B cell (primary cell): ENCODE data around the gene STK17B. TPM values are rescaled to one million over a fixed set of nuclear protein-coding genes. Genes with fewer than 3 reads are reported as not detected.
A peak's percentile ranks its signal among the peaks of the same experiment; 100 is the strongest.

Experiments
- ATAC-seq: fragments of 200-7000 bp; cut with Tn5 transposase; one replicate; pipeline ENCODE4 v1.10.0; 2021; ENCODE audit warnings: low read depth, mild to moderate bottlenecking, moderate number of reproducible peaks, moderate library complexity
- CTCF ChIA-PET: fragments of 350-600 bp; sonication (Branson Sonifier 250); formaldehyde crosslinking; loops from one replicate; lab custom pipeline; 2021; ENCODE audit warnings: antibody characterized with exemption, inconsistent platforms; lab: Charles Lee
- POLR2A ChIA-PET: fragments of 350-600 bp; sonication (Branson Sonifier 250); formaldehyde crosslinking; loops from one replicate; lab custom pipeline; 2021; ENCODE audit warnings: antibody characterized with exemption; lab: Charles Lee
- DNase-seq: peaks from one replicate; pipeline ENCODE4 v3.0.0; 2013
- H2AFZ ChIP-seq: 2 replicates; pipeline ENCODE4 v1.6.1; 2012; ENCODE audit warnings: mild to moderate bottlenecking, low read depth, low read length; ENCODE audit not compliant: insufficient read depth, poor library complexity, severe bottlenecking
- H3K27ac ChIP-seq, 2 donors: 1 replicate in 1 of 2; 2 replicates in 1 of 2; pipeline ENCODE4 v1.5.1; 2012 to 2013; ENCODE audit warnings: low read length in 2 of 2, mild to moderate bottlenecking in 2 of 2, moderate library complexity in 1 of 2
- H3K27me3 ChIP-seq, 4 experiments: fragments of 200-600 bp in 1 of 4; sonication (generic) in 1 of 4; replicated peaks in 1 of 4; 1 replicate in 2 of 4; 2 replicates in 2 of 4; pipeline versions ENCODE4 v1.6.1 to v1.7.0; 2013 to 2016; ENCODE audit warnings: low read length in 3 of 4, mild to moderate bottlenecking in 2 of 4, mixed read lengths in 1 of 4, moderate library complexity in 1 of 4; ENCODE audit not compliant: insufficient read depth in 4 of 4, control insufficient read depth in 3 of 4; ENCODE audit errors: control extremely low read depth in 1 of 4
- H3K36me3 ChIP-seq, 2 experiments: replicated peaks in 1 of 2; 1 replicate in 1 of 2; 2 replicates in 1 of 2; pipeline versions ENCODE4 v1.6.1 to v1.7.1; 2013; ENCODE audit warnings: low read length in 1 of 2; ENCODE audit not compliant: insufficient read depth in 2 of 2, control insufficient read depth in 1 of 2; ENCODE audit errors: control extremely low read depth in 1 of 2, extremely low read depth in 1 of 2
- H3K4me1 ChIP-seq, 2 donors: fragments of 200-600 bp in 1 of 2; sonication (generic) in 1 of 2; 1 replicate in 1 of 2; 2 replicates in 1 of 2; pipeline versions ENCODE4 v1.5.1 to v1.6.1; 2013 to 2017; ENCODE audit warnings: low read length in 2 of 2; ENCODE audit not compliant: control insufficient read depth in 2 of 2, insufficient read depth in 2 of 2
- H3K4me2 ChIP-seq: replicated peaks from 2 replicates; pipeline ENCODE3; 2012; ENCODE audit warnings: mild to moderate bottlenecking, low read depth, low read length; ENCODE audit not compliant: poor library complexity, severe bottlenecking
- H3K4me3 ChIP-seq, 5 experiments: fragments of 200-600 bp in 1 of 5; sonication (generic) in 1 of 5; 1 replicate in 3 of 5; 2 replicates in 2 of 5; pipeline versions ENCODE4 v1.5.1 to v1.7.0; 2011 to 2016; ENCODE audit warnings: low read length in 4 of 5, mild to moderate bottlenecking in 4 of 5, low read depth in 2 of 5, control low read depth in 1 of 5, moderate library complexity in 1 of 5; ENCODE audit not compliant: insufficient read depth in 1 of 5; ENCODE audit errors: control extremely low read depth in 1 of 5, extremely low read depth in 1 of 5
- H3K79me2 ChIP-seq: fragments of 200-600 bp; sonication (generic); one replicate; pipeline ENCODE4 v1.6.0; 2016; ENCODE audit warnings: low read length; ENCODE audit not compliant: control insufficient read depth, insufficient read depth
- H3K9ac ChIP-seq: fragments of 200-600 bp; sonication (generic); 2 replicates; pipeline ENCODE4 v1.6.1; 2017; ENCODE audit warnings: mild to moderate bottlenecking, low read length, moderate library complexity
- H3K9me3 ChIP-seq, 3 donors: one replicate each; pipeline versions ENCODE4 v1.6.1 to v1.7.1; 2013; ENCODE audit warnings: low read length in 2 of 3; ENCODE audit not compliant: control insufficient read depth in 2 of 3, insufficient read depth in 1 of 3; ENCODE audit errors: control extremely low read depth in 1 of 3
- H4K20me1 ChIP-seq: 2 replicates; pipeline ENCODE4 v1.6.0; 2012; ENCODE audit warnings: mild to moderate bottlenecking, low read length; ENCODE audit not compliant: insufficient read depth, control insufficient read depth, poor library complexity, severe bottlenecking
- H3K27ac Mint-ChIP-seq: one replicate; pipeline ENCODE4 v1.8.0; 2021; ENCODE audit warnings: mixed read lengths
- H3K27me3 Mint-ChIP-seq: one replicate; pipeline ENCODE4 v1.8.0; 2021; ENCODE audit warnings: mixed read lengths
- H3K4me1 Mint-ChIP-seq: one replicate; pipeline ENCODE4 v1.8.0; 2021; ENCODE audit warnings: mixed read lengths
- H3K4me3 Mint-ChIP-seq: one replicate; pipeline ENCODE4 v1.8.0; 2021; ENCODE audit warnings: mixed read lengths
- H3K9me3 Mint-ChIP-seq: one replicate; pipeline ENCODE4 v1.8.0; 2022; ENCODE audit warnings: mixed read lengths; ENCODE audit not compliant: insufficient read depth
- EZH2 ChIP-seq: IDR thresholded peaks from 2 replicates; pipeline ENCODE4 v1.6.1; 2012; ENCODE audit warnings: borderline replicate concordance, low read depth, mild to moderate bottlenecking, moderate library complexity, low read length; ENCODE audit not compliant: insufficient read depth, poor library complexity, severe bottlenecking
- WGBS: methylation state at CpG from one replicate; pipeline ENCODE4 v1.1.5; 2013; ENCODE audit warnings: missing lambda C conversion rate; ENCODE audit not compliant: insufficient coverage; 5-methylcytosine and 5-hydroxymethylcytosine counted together
- intact Hi-C: fragments of 100-400 bp; cut with micrococcal nuclease; formaldehyde crosslinking; loops from one replicate; pipeline ENCODE4 v1.10.0; 2022
- polyA minus RNA-seq: library from RNA; depleted of rRNA, polyadenylated mRNA; stranded (reverse); fragments of >200 nt; gene quantifications from 2 replicates; pipeline ENCODE4 v1.2.3, GENCODE V29; 2012
- polyA plus RNA-seq: library from polyadenylated mRNA; depleted of rRNA; stranded (reverse); fragments of >200 nt; gene quantifications from 2 replicates; pipeline ENCODE4 v1.2.3, GENCODE V29; 2012
- total RNA-seq, 2 donors: library from RNA; stranded (reverse); fragments of 120-200 nt in 1 of 2; gene quantifications; 1 replicate in 1 of 2; 2 replicates in 1 of 2; pipeline versions ENCODE4 v1.2.3 to v1.2.4, GENCODE V29; 2013 to 2022
- TF ChIP-seq, protein P1 (sequence below): fragments of 200-600 bp; IDR thresholded peaks from one replicate; pipeline ENCODE4 v1.8.0; 2022; ENCODE audit warnings: antibody characterized with exemption, mild to moderate bottlenecking

The STK17B gene
- total RNA-seq (249 and 261 TPM in 2 replicates), polyA plus RNA-seq (120 and 192 TPM in 2 replicates), polyA minus RNA-seq (147 and 155 TPM in 2 replicates)
- 323 TPM for total RNA-seq (2013)

DNA sequence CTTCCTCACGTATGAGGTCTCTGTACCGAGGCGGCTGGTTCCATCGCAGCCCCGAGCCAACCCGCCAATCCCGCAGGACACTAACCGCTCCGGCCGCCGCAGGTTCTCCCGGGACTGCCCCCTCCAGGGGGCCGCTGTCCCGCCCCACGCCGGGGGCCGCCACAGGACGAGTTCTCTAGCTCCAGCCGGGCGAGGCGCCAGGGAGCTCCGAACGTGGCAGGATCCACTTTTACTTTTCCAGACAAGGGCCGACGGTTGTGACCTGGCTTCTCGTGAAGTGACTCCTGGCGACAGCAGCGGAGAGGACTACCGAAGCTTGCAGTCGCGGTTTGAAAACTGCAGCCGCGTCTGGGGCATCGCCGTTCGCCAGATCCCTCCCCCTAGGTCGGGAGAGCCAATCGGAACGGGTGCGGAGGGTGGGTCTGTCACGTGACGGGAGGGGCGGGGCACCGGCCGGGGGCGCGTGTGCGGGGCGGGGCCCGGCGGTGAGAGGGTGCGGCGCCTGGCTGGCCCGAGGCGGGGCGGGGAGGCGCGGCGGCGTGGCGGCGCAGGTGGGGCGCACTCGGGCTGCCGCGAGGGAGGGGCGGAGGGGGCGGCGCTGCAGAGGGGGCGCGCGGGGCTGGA, at the start of gene STK17B:
Gene STK17B, minus strand, starts transcription at position 331 of the 624 bp plus-strand sequence. CDS start 8,195 bp downstream, outside the sequence.
- Mint-ChIP-seq H3K27ac (peak within 1 kb of the TSS; percentile 99), H3K27me3 (no peaks in the 10 kb centered on the region), H3K9me3 (no peaks in the 10 kb centered on the region), H3K4me1 (peaks cover 56% of the 10 kb centered on the region), H3K4me3 (peak within 1 kb of the TSS; percentile 100)
- no peaks in the 10 kb centered on the region for H3K27me3 ChIP-seq
- WGBS, result 0% methylated on average over 58 of the region's 72 CpGs
- peak within 1 kb of the TSS; percentile 100 for H3K9ac ChIP-seq
- intact Hi-C loops, result loop anchor here (1.0 to 10.0 kb wide), 7 partner anchors 34 to 1343 kb away; partner anchors contain the start of genes MOB4 and SLC39A10
- TF ChIP-seq, protein P1, sequence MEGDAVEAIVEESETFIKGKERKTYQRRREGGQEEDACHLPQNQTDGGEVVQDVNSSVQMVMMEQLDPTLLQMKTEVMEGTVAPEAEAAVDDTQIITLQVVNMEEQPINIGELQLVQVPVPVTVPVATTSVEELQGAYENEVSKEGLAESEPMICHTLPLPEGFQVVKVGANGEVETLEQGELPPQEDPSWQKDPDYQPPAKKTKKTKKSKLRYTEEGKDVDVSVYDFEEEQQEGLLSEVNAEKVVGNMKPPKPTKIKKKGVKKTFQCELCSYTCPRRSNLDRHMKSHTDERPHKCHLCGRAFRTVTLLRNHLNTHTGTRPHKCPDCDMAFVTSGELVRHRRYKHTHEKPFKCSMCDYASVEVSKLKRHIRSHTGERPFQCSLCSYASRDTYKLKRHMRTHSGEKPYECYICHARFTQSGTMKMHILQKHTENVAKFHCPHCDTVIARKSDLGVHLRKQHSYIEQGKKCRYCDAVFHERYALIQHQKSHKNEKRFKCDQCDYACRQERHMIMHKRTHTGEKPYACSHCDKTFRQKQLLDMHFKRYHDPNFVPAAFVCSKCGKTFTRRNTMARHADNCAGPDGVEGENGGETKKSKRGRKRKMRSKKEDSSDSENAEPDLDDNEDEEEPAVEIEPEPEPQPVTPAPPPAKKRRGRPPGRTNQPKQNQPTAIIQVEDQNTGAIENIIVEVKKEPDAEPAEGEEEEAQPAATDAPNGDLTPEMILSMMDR, result no peak
- TF ChIP-seq EZH2, result no peak
- H2AFZ ChIP-seq, result peak within 1 kb of the TSS; percentile 71
- peaks cover 40% of the 10 kb centered on the region for H4K20me1 ChIP-seq
- ChIA-PET POLR2A (interaction anchor here (0.6 to 4.0 kb wide), 19 partner anchors 9 to 609 kb away, joined by 3 to 34 read pairs (median 5); no protein-coding TSS in a partner anchor), CTCF (interaction anchor here (0.7 to 4.3 kb wide), 14 partner anchors 11 to 166 kb away, joined by 3 to 53 read pairs (median 5); no protein-coding TSS in a partner anchor)
- ATAC-seq (peak; percentile 66), DNase-seq (peak; percentile 98)
- peaks cover 83% of the 10 kb centered on the region for H3K79me2 ChIP-seq
- peak within 1 kb of the TSS; percentile 93 to 99 for H3K27ac ChIP-seq
- peaks cover 0 to 9% of the 10 kb centered on the region in 2 experiments for H3K36me3 ChIP-seq
- no peaks in the 10 kb centered on the region for H3K9me3 ChIP-seq
- peaks cover 50 to 51% of the 10 kb centered on the region in 2 donors for H3K4me1 ChIP-seq
- H3K4me3 ChIP-seq, result peak within 1 kb of the TSS; percentile 94 to 100 (median 98)
- peak within 1 kb of the TSS; percentile 82 for H3K4me2 ChIP-seq

DNA sequence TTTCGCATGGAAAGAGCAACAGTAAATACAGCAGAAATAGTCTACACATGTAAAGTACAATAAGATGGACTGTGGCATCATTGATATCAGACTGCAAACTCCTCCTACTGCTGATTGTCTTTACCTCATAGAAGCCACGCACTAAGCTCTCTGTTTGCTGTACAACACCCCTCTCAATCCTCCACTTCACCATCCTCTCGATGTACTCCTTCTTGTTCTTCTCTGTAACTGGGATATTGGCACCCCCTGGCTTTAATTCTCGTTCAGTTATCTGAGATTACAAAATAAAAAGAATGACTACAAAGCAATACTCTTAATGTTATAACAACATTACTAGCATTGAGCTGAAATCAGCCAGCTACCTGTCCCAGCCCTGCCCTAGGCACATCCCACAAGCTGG, 49.3 kb upstream of the STK17B start:
- no peaks in the 10 kb centered on the region for H3K27me3 ChIP-seq
- intact Hi-C loops, result loop anchor here (5.0 kb wide), 1 partner anchor 143 kb away; no protein-coding TSS in a partner anchor
- TF ChIP-seq, protein P1, result no peak
- no peak for TF ChIP-seq EZH2
- H3K4me1 Mint-ChIP-seq, result peaks cover 61% of the 10 kb centered on the region
- no peak overlapping the region for H3K4me2 ChIP-seq
- POLR2A ChIA-PET, result interaction anchor here (1.0 kb wide), 1 partner anchor 17 kb away, joined by 3 read pairs; no protein-coding TSS in a partner anchor
- H3K9ac ChIP-seq, result no peak overlapping the region
- ATAC-seq (peak; percentile 24), DNase-seq (no peak)
- H3K9me3 Mint-ChIP-seq, result peaks cover 2% of the 10 kb centered on the region
- no peaks in the 10 kb centered on the region for H3K27me3 Mint-ChIP-seq
- peak overlapping the region; percentile 8 for H3K27ac Mint-ChIP-seq
- H4K20me1 ChIP-seq, result no peaks in the 10 kb centered on the region
- no peaks in the 10 kb centered on the region for H3K36me3 ChIP-seq
- H3K9me3 ChIP-seq, result peaks cover 0 to 1% (median 0%) of the 10 kb centered on the region in 3 donors
- H3K4me3 ChIP-seq, result no peak overlapping the region
- H2AFZ ChIP-seq, result peak overlapping the region; percentile 12
- peaks cover 33% of the 10 kb centered on the region for H3K79me2 ChIP-seq
- H3K4me3 Mint-ChIP-seq, result no peak overlapping the region
- peaks cover 17 to 23% of the 10 kb centered on the region in 2 donors for H3K4me1 ChIP-seq
- 78% methylated on average over 3 of the region's 4 CpGs for WGBS
- CTCF ChIA-PET, result interaction anchor here (0.7 to 2.8 kb wide), 13 partner anchors 9 to 152 kb away, joined by 3 to 22 read pairs (median 4); partner anchors contain the start of gene DNAH7
- no peak overlapping the region for H3K27ac ChIP-seq
